H1 (cell line): Measurements from ENCODE around the gene RHBDD1. TPM values are rescaled to one million over a fixed set of nuclear protein-coding genes. Genes with fewer than 3 reads are reported as not detected.

ENCODE experiments used
- CREB1 ChIP-seq: IDR thresholded peaks from 2 replicates; pipeline ENCODE4 v1.6.1; 2012; ENCODE audit warnings: inconsistent platforms
- HDAC6 ChIP-seq: IDR thresholded peaks from one replicate; pipeline ENCODE4 v1.7.1; 2012; ENCODE audit warnings: low read depth, mild to moderate bottlenecking, inconsistent platforms, low read length, moderate library complexity
- JUN ChIP-seq: IDR thresholded peaks from 2 replicates; pipeline ENCODE4 v1.6.1; 2011; ENCODE audit warnings: low read depth, mild to moderate bottlenecking, improper control_type of control experiment, low read length
- TCF12 ChIP-seq: IDR thresholded peaks from 2 replicates; pipeline ENCODE4 v1.6.1; 2011; ENCODE audit warnings: low read depth, mild to moderate bottlenecking, low read length
- polyA plus RNA-seq, 7 experiments: library from polyadenylated mRNA; depleted of rRNA in 3 of 7; stranded (reverse) in 5 of 7; unstranded in 2 of 7; fragments of >200 nt in 5 of 7; fragments of 200-250 nt in 2 of 7; gene quantifications; 1 replicate in 5 of 7; 2 replicates in 1 of 7; 4 replicates in 1 of 7; pipeline versions ENCODE4 v1.2.1 to v1.2.3, GENCODE V29; 2011 to 2013; ENCODE audit warnings: missing spikeins in 2 of 7, mixed read lengths in 2 of 7
- total RNA-seq: library from RNA; stranded (reverse); fragmentation: NEBNext Ultra II Directional; extraction: Animal tissue kit (Norgen Biotek cat#: 25700); gene quantifications from 2 replicates; pipeline ENCODE4 v1.2.1, GENCODE V29; 2021

RHBDD1 gene
- total and polyA plus RNA-seq, 2 of the 8 experiments (the other 6 are each of a cell fraction or from before 2014, with no cell fraction given) = 10.5 to 23.1 TPM

DNA sequence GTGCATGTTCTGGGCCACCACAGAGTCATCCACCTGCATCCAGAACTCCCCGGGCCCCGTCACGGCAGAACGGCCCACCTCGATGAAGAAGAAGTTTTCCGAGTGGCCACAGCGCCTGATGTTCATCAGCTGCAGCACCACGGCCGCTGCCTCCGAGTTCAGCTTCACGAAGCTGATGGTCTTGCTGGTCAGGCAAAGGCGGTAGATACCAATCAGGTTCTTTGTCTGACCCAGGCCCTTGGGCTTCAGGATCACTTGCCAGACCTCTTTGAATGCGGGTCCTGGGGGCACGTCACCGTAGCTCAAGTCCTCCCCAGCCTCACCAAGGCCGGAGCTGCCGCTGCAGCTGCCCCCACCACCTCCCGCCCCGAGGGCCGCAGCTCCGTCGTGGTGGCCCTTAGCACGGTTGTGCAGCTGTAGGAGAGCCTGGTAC, 37.8 kb upstream of the RHBDD1 start (continued):
- TF ChIP-seq HDAC6 = no peak
- no peak for TF ChIP-seq JUN
- TF ChIP-seq TCF12 = no peak
- no peak for TF ChIP-seq CREB1
